HG03354 (cell line): ENCODE results near the gene PNMA8B.

ENCODE experiments used
- ATAC-seq: cut with Tn5 transposase; IDR thresholded peaks from one replicate; pipeline ENCODE4 v1.9.1; 2021; ENCODE audit warnings: mild to moderate bottlenecking; ENCODE audit not compliant: unreplicated experiment, poor library complexity, severe bottlenecking

PNMA8B gene

GRCh38 chr19:46489445-46490272, 6.0 kb downstream of the PNMA8B start:
- ATAC-seq = no peak

GRCh38 chr19:46488551-46488950, 7.1 kb downstream of the PNMA8B start:
- ATAC-seq = no peak

GRCh38 chr19:46487802-46488445, 7.7 kb downstream of the PNMA8B start:
- no peak for ATAC-seq

- no peak for ATAC-seq
These were observed 8.4 kb downstream of the PNMA8B start for GRCh38 chr19:46487178-46487801.

GRCh38 chr19:46486358-46486757, 9.3 kb downstream of the PNMA8B start:
- ATAC-seq = no peak

- no peak for ATAC-seq
These were observed 11.0 kb downstream of the PNMA8B start for GRCh38 chr19:46484656-46485055.

GRCh38 chr19:46482631-46483030, 13.0 kb downstream of the PNMA8B start:
- no peak for ATAC-seq

GRCh38 chr19:46481947-46482346, 13.7 kb downstream of the PNMA8B start:
- ATAC-seq = no peak

GRCh38 chr19:46481223-46481848, 14.3 kb downstream of the PNMA8B start:
- no peak for ATAC-seq

- no peak for ATAC-seq
These were observed 15.3 kb downstream of the PNMA8B start for GRCh38 chr19:46480415-46480814.

GRCh38 chr19:46478356-46478986, 17.2 kb downstream of the PNMA8B start:
- ATAC-seq = no peak

- no peak for ATAC-seq
These were observed 19.7 kb downstream of the PNMA8B start for GRCh38 chr19:46475986-46476385.

GRCh38 chr19:46474211-46474610, 21.5 kb downstream of the PNMA8B start:
- ATAC-seq = no peak

GRCh38 chr19:46472592-46472991, 23.1 kb downstream of the PNMA8B start:
- no peak for ATAC-seq

GRCh38 chr19:46471811-46472543, 23.7 kb downstream of the PNMA8B start:
- no peak for ATAC-seq

- ATAC-seq = no peak
These were observed 24.4 kb downstream of the PNMA8B start, which contains the start of gene PNMA8A for GRCh38 chr19:46471116-46471733. Gene PNMA8A, minus strand, starts transcription at chr19:46471563. Its CDS starts 528 bp downstream, at chr19:46471035.

- no peak for ATAC-seq
These were observed 25.3 kb downstream of the PNMA8B start for GRCh38 chr19:46470376-46470775.

- ATAC-seq = no peak
These were observed 26.0 kb downstream of the PNMA8B start for GRCh38 chr19:46469541-46470185.
